Measurements from ENCODE around the gene GRAMD2B. TPM values are rescaled to one million over a fixed set of nuclear protein-coding genes. Genes with fewer than 3 reads are reported as not detected.

The GRAMD2B gene
- polyA plus RNA-seq, 1 experiment, result 11.9 TPM

DNA sequence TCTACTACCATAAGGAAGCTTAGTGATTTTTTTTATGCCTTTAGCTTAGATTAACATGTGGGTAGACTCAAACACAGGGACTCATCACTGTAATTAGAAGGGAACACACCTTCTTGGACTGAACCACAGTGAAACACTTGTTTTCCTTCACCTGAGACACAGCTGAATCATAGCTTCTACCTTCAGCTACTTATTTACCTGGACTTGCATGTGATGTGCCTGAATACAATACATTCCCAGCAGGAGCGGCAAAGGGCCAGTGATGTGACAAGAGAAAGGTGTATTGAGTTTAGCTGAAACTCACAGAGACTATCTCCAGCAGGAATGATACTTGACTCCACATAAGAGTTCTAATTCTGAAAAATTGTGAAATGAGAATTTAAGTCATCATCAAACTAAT lies 37.8 kb downstream of the GRAMD2B start:
- Histone ChIP-seq H3K4me3 (ENCODE audit: low read depth, low read length) (no peak overlapping the region), H3K27ac (ENCODE audit: low read depth, low read length) (no peak overlapping the region), H3K9me3 (ENCODE audit: control insufficient read depth, insufficient read depth, low read length) (no peaks in the 10 kb centered on the region), H3K27me3 (ENCODE audit: control insufficient read depth, insufficient read depth, low read length) (no peaks in the 10 kb centered on the region)
- TF ChIP-seq, protein P1, sequence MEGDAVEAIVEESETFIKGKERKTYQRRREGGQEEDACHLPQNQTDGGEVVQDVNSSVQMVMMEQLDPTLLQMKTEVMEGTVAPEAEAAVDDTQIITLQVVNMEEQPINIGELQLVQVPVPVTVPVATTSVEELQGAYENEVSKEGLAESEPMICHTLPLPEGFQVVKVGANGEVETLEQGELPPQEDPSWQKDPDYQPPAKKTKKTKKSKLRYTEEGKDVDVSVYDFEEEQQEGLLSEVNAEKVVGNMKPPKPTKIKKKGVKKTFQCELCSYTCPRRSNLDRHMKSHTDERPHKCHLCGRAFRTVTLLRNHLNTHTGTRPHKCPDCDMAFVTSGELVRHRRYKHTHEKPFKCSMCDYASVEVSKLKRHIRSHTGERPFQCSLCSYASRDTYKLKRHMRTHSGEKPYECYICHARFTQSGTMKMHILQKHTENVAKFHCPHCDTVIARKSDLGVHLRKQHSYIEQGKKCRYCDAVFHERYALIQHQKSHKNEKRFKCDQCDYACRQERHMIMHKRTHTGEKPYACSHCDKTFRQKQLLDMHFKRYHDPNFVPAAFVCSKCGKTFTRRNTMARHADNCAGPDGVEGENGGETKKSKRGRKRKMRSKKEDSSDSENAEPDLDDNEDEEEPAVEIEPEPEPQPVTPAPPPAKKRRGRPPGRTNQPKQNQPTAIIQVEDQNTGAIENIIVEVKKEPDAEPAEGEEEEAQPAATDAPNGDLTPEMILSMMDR (IDR thresholded peaks at IDR 0.05; ENCODE audit: low read depth, low read length), result no peak
- CTCF ChIA-PET, result no interaction called here
- POLR2A ChIA-PET, result no interaction called here
- no peak for DNase-seq (ENCODE audit: low read depth, low spot score)

DNA sequence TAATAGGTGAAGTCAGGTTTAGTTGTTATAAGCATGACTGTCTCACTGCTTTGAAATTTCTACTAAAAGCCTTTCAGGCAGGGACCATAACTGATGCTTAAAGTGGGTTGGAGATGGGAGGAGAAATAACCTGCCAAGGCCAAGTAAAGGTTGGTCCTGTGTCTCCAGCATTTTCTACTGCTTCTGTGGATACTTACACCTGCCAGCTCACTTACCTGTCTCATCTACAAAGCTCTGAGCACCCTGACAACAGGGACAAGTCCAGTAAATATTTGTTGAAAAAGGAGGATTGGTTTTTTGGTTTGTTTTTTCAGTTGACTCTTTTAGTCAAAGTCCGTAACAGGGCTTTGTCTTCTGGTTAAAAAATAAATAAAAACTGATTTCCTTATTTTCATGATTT lies 38.6 kb downstream of the GRAMD2B start:
- H3K9me3 ChIP-seq (ENCODE audit: control insufficient read depth, insufficient read depth, low read length), result no peaks in the 10 kb centered on the region
- DNase-seq (ENCODE audit: low read depth, low spot score), result no peak
- ChIA-PET CTCF (no interaction called here), POLR2A (no interaction called here)
- no peak overlapping the region for H3K4me3 ChIP-seq (ENCODE audit: low read depth, low read length)
- TF ChIP-seq, protein P1 (IDR thresholded peaks at IDR 0.05; ENCODE audit: low read depth, low read length), result no peak
- H3K27ac ChIP-seq (ENCODE audit: low read depth, low read length), result no peak overlapping the region
- no peaks in the 10 kb centered on the region for H3K27me3 ChIP-seq (ENCODE audit: control insufficient read depth, insufficient read depth, low read length)

DNA sequence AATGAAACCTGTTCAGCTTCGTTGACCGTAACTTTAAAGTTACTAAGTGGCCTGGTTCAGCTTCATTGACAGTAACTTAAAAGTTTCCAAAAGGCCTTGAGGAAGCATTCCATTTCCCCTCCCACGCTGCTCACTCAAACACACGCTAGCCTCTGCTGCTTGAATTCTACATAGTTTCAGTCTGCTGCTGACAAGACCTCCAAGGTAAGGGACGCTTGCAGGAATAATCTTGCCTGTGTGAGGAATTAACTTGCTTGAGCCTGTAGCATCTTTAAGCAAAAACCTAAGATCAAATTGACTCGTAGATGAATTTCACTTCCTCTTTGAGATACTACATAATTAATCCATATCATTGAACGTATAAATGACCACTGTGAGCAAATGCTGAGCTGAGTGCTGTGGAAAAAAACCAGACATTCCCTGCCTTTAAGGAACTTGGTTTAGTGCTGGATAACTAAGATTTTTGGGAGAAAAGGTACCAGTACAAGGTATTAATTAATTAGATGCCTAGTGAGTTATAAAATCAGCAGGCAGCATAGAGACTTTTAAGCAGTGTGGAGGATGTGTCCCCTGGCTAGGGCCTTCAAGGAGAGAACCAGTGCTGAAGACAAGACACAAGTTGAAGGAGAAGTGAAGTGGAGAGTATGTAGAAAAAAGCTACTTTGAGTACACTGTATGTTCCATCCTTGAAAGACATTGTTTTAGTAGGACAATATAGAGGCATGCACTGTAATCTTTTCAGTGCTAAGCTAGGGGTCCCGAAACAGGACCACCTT lies 39.2 kb downstream of the GRAMD2B start:
- DNase-seq (ENCODE audit: low read depth, low spot score), result no peak
- POLR2A ChIA-PET, result no interaction called here
- TF ChIP-seq, protein P1 (IDR thresholded peaks at IDR 0.05; ENCODE audit: low read depth, low read length), result no peak
- Histone ChIP-seq H3K4me3 (ENCODE audit: low read depth, low read length) (no peak overlapping the region), H3K27me3 (ENCODE audit: control insufficient read depth, insufficient read depth, low read length) (no peaks in the 10 kb centered on the region), H3K9me3 (ENCODE audit: control insufficient read depth, insufficient read depth, low read length) (no peaks in the 10 kb centered on the region), H3K27ac (ENCODE audit: low read depth, low read length) (no peak overlapping the region)
- CTCF ChIA-PET, result interaction anchor here (1.1 kb wide), 1 partner anchor 74 kb away, joined by 4 read pairs; no protein-coding TSS in a partner anchor

DNA sequence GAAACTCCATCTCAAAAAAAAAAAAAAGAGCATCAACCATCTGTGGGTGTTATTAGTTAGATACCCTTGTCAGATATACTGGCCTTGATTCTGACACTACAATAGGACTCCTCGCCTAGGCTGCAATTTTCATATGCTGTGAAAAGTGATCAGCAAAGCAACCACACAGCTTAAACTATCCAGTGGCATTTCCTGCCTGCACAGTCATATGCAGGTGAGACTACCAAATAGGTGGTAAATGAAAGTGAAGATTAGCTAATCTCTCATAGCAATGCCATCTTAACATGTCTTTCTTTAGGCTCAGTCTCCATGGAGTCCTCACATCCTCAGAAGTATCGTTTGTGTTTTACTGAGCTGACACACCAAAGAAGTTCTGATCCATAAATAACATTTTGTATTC lies 40.8 kb downstream of the GRAMD2B start:
- H3K4me3 ChIP-seq (ENCODE audit: low read depth, low read length), result no peak overlapping the region
- TF ChIP-seq, protein P1 (IDR thresholded peaks at IDR 0.05; ENCODE audit: low read depth, low read length), result no peak
- CTCF ChIA-PET, result no interaction called here
- H3K27ac ChIP-seq (ENCODE audit: low read depth, low read length), result no peak overlapping the region
- DNase-seq (ENCODE audit: low read depth, low spot score), result no peak
- no peaks in the 10 kb centered on the region for H3K27me3 ChIP-seq (ENCODE audit: control insufficient read depth, insufficient read depth, low read length)
- POLR2A ChIA-PET, result no interaction called here
- H3K9me3 ChIP-seq (ENCODE audit: control insufficient read depth, insufficient read depth, low read length), result no peaks in the 10 kb centered on the region

DNA sequence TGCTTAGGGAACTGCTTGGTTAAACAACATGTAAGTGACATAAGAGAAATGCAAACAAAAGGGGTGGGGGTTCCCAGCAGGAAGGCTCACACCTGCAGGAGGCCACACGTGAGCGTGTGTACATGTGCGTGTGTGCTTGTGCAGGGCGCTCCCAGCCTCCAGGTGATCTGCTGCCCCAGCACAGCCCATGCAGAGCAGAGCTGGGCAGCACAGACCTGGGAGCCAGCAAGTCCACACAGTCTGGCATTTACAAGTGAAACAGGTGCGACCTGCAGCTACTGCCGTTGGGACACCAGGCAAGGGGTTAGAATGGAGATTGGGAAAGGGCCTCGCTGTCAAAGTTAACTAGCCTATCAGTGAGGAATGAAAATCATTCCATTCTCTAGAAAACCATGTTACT lies 41.8 kb downstream of the GRAMD2B start:
- Histone ChIP-seq H3K27me3 (ENCODE audit: control insufficient read depth, insufficient read depth, low read length) (no peaks in the 10 kb centered on the region), H3K27ac (ENCODE audit: low read depth, low read length) (no peak overlapping the region), H3K4me3 (ENCODE audit: low read depth, low read length) (no peak overlapping the region), H3K9me3 (ENCODE audit: control insufficient read depth, insufficient read depth, low read length) (no peaks in the 10 kb centered on the region)
- ChIA-PET POLR2A (no interaction called here), CTCF (no interaction called here)
- no peak for DNase-seq (ENCODE audit: low read depth, low spot score)
- TF ChIP-seq, protein P1 (IDR thresholded peaks at IDR 0.05; ENCODE audit: low read depth, low read length), result no peak
